IMR-90 (cell line): ENCODE results near the gene NHLRC1. TPM values are rescaled to one million over a fixed set of nuclear protein-coding genes. Genes with fewer than 3 reads are reported as not detected.

ENCODE experiments used
- ATAC-seq: fragments of 200-7000 bp; cut with Tn5 transposase; 2 replicates; pipeline ENCODE4 v1.9.1; 2020; ENCODE audit warnings: low read depth, mild to moderate bottlenecking, moderate library complexity
- BruUV-seq: library from RNA; stranded (reverse); fragments of 400-500 nt; replicated peaks from 2 replicates; lab custom pipeline; 2021; lab: Mats Ljungman, UMichigan
- CTCF ChIA-PET: fragments of 300-600 bp; formaldehyde crosslinking; extraction: SDS; loops from one replicate; lab custom pipeline; 2021; ENCODE audit warnings: antibody characterized with exemption; lab: Yijun Ruan, JAX
- POLR2A ChIA-PET: fragments of 300-600 bp; sonication (Branson Sonifier 250); formaldehyde crosslinking; loops from one replicate; lab custom pipeline; 2022; ENCODE audit warnings: antibody characterized with exemption; ENCODE audit not compliant: unreplicated experiment; lab: Charles Lee
- DNase-seq: peaks from one replicate; pipeline ENCODE4 v3.0.0; 2013
- H2AFZ ChIP-seq: replicated peaks from 2 replicates; pipeline ENCODE3; 2013; ENCODE audit warnings: low read length, mild to moderate bottlenecking; ENCODE audit not compliant: poor library complexity
- H2AK5ac ChIP-seq: 2 replicates; pipeline ENCODE4 v1.6.1; 2013; ENCODE audit warnings: low read depth, low read length, inconsistent platforms
- H2AK9ac ChIP-seq: replicated peaks from 2 replicates; pipeline ENCODE3; 2013; ENCODE audit warnings: mild to moderate bottlenecking, low read depth, low read length, moderate library complexity; ENCODE audit not compliant: poor library complexity
- H2BK120ac ChIP-seq: 2 replicates; pipeline ENCODE4 v1.6.1; 2013; ENCODE audit warnings: low read depth, low read length, inconsistent platforms
- H2BK15ac ChIP-seq: 3 replicates; pipeline ENCODE4 v1.6.1; 2013; ENCODE audit warnings: low read depth, low read length, inconsistent platforms
- H2BK20ac ChIP-seq: 2 replicates; pipeline ENCODE4 v1.6.1; 2013; ENCODE audit warnings: low read depth, mild to moderate bottlenecking, inconsistent platforms, low read length, moderate library complexity
- H2BK5ac ChIP-seq: 2 replicates; pipeline ENCODE4 v1.6.1; 2013; ENCODE audit warnings: mild to moderate bottlenecking, low read depth, low read length, inconsistent platforms; ENCODE audit not compliant: poor library complexity, severe bottlenecking
- H3K14ac ChIP-seq: replicated peaks from 2 replicates; pipeline ENCODE4 v1.6.1; 2013; ENCODE audit warnings: low read depth, low read length, inconsistent platforms
- H3K18ac ChIP-seq: 2 replicates; pipeline ENCODE4 v1.6.1; 2013; ENCODE audit warnings: low read depth, low read length, control low read depth
- H3K23ac ChIP-seq: 2 replicates; pipeline ENCODE4 v1.6.1; 2013; ENCODE audit warnings: low read depth, low read length, inconsistent platforms
- H3K27ac ChIP-seq: 2 replicates; pipeline ENCODE4 v1.5.1; 2013; ENCODE audit warnings: mild to moderate bottlenecking, control low read depth, low read length; ENCODE audit not compliant: insufficient read depth
- H3K27me3 ChIP-seq: 2 replicates; pipeline ENCODE4 v1.6.1; 2013; ENCODE audit warnings: low read length; ENCODE audit not compliant: control insufficient read depth, insufficient read depth
- H3K36me3 ChIP-seq: 2 replicates; pipeline ENCODE4 v1.6.1; 2013; ENCODE audit warnings: low read length, mixed read lengths; ENCODE audit not compliant: control insufficient read depth, insufficient read depth
- H3K4ac ChIP-seq: 2 replicates; pipeline ENCODE4 v1.6.1; 2013; ENCODE audit warnings: low read depth, low read length, inconsistent platforms
- H3K4me1 ChIP-seq: 2 replicates; pipeline ENCODE4 v1.6.1; 2013; ENCODE audit warnings: low read length, mixed read lengths; ENCODE audit not compliant: control insufficient read depth, insufficient read depth
- H3K4me2 ChIP-seq: 2 replicates; pipeline ENCODE4 v1.6.1; 2013; ENCODE audit warnings: low read depth, mild to moderate bottlenecking, control low read depth, low read length, moderate library complexity
- H3K4me3 ChIP-seq: 2 replicates; pipeline ENCODE4 v1.5.1; 2013; ENCODE audit warnings: low read depth, mild to moderate bottlenecking, control low read depth, low read length, moderate library complexity; ENCODE audit not compliant: insufficient read depth
- H3K56ac ChIP-seq: 2 replicates; pipeline ENCODE4 v1.6.1; 2013; ENCODE audit warnings: low read length, inconsistent platforms; ENCODE audit not compliant: insufficient read depth; ENCODE audit errors: extremely low read depth
- H3K79me1 ChIP-seq, 2 experiments: 2 replicates each; pipeline ENCODE4 v1.6.1; 2013; ENCODE audit warnings: low read length in 2 of 2, inconsistent platforms in 1 of 2, low read depth in 1 of 2
- H3K9ac ChIP-seq: 2 replicates; pipeline ENCODE4 v1.6.1; 2013; ENCODE audit warnings: low read depth, low read length, control low read depth
- H3K9me1 ChIP-seq: 2 replicates; pipeline ENCODE4 v1.6.1; 2013; ENCODE audit warnings: low read length, inconsistent platforms; ENCODE audit not compliant: insufficient read depth
- H3K9me3 ChIP-seq: 2 replicates; pipeline ENCODE4 v1.6.1; 2013; ENCODE audit warnings: low read length; ENCODE audit not compliant: control insufficient read depth, insufficient read depth
- H4K20me1 ChIP-seq: 2 replicates; pipeline ENCODE4 v1.6.1; 2013; ENCODE audit warnings: low read length, inconsistent platforms; ENCODE audit not compliant: insufficient read depth
- H4K5ac ChIP-seq: 2 replicates; pipeline ENCODE4 v1.6.1; 2013; ENCODE audit warnings: mild to moderate bottlenecking, low read depth, low read length, control low read depth
- H4K8ac ChIP-seq, 2 experiments: 2 replicates each; pipeline ENCODE4 v1.6.1; 2013; ENCODE audit warnings: low read depth in 2 of 2, low read length in 2 of 2, control low read depth in 1 of 2, inconsistent platforms in 1 of 2
- H4K91ac ChIP-seq: 2 replicates; pipeline ENCODE4 v1.6.1; 2013; ENCODE audit warnings: low read depth, low read length, inconsistent platforms; ENCODE audit not compliant: insufficient read depth
- BHLHE40 ChIP-seq: fragments of 150-350 bp; IDR thresholded peaks from 2 replicates; pipeline ENCODE4 v1.6.1; 2016; ENCODE audit warnings: mild to moderate bottlenecking, low read depth, low read length
- CEBPB ChIP-seq: IDR thresholded peaks from 2 replicates; pipeline ENCODE4 v1.6.1; 2012; ENCODE audit warnings: low read depth, low read length, improper control_type of control experiment
- MAFK ChIP-seq: IDR thresholded peaks from 2 replicates; pipeline ENCODE4 v1.6.1; 2012; ENCODE audit warnings: low read depth, low read length, improper control_type of control experiment
- MAZ ChIP-seq: IDR thresholded peaks from 2 replicates; pipeline ENCODE4 v1.6.1; 2012; ENCODE audit warnings: low read depth, mild to moderate bottlenecking, low read length, improper control_type of control experiment, moderate library complexity, borderline replicate concordance
- NFE2L2 ChIP-seq: fragments of 150-350 bp; IDR thresholded peaks from 2 replicates; pipeline ENCODE4 v1.6.1; 2016; ENCODE audit warnings: low read depth, mild to moderate bottlenecking, low read length
- POLR2A ChIP-seq: IDR thresholded peaks from 2 replicates; pipeline ENCODE4 v1.6.1; 2012; ENCODE audit warnings: mild to moderate bottlenecking, low read depth, low read length
- RAD21 ChIP-seq: IDR thresholded peaks from 2 replicates; pipeline ENCODE4 v1.6.1; 2012; ENCODE audit warnings: low read length, improper control_type of control experiment
- RCOR1 ChIP-seq: IDR thresholded peaks from 2 replicates; pipeline ENCODE4 v1.6.1; 2012; ENCODE audit warnings: mild to moderate bottlenecking, low read length, improper control_type of control experiment; ENCODE audit not compliant: insufficient replicate concordance
- RFX5 ChIP-seq: IDR thresholded peaks from 2 replicates; pipeline ENCODE4 v1.8.0; 2012; ENCODE audit warnings: low read depth, mild to moderate bottlenecking, low read length, moderate library complexity
- SMC3 ChIP-seq: fragments of 150-350 bp; IDR thresholded peaks from 2 replicates; pipeline ENCODE4 v1.6.1; 2016; ENCODE audit warnings: low read depth, mild to moderate bottlenecking, antibody characterized with exemption, low read length, moderate library complexity
- dilution Hi-C: fragments of 300-500 bp; cut with HindIII; formaldehyde crosslinking; loops from one replicate; pipeline ENCODE4 v1.14.3; 2018; ENCODE audit warnings: low sequenced_read_pairs; ENCODE audit not compliant: unreplicated experiment
- in situ Hi-C: fragments of 300-500 bp; cut with MboI; formaldehyde crosslinking; loops from 3 replicates; pipeline ENCODE4 v1.14.3; 2019; ENCODE audit warnings: low sequenced_read_pairs, inconsistent platforms, mixed read lengths
- intact Hi-C: fragments of 100-400 bp; cut with micrococcal nuclease; formaldehyde crosslinking; loops from 2 replicates; pipeline ENCODE4 v1.10.0; 2022
- polyA plus RNA-seq, 3 experiments: library from polyadenylated mRNA; depleted of rRNA; stranded (reverse); fragments of >200 nt; gene quantifications; 2 replicates each; pipeline ENCODE4 v1.2.3, GENCODE V29; 2012; ENCODE audit warnings: low replicate concordance in 1 of 3
- total RNA-seq: library from RNA; depleted of rRNA; stranded (reverse); fragments of >200 nt; gene quantifications from 2 replicates; pipeline ENCODE4 v1.2.3, GENCODE V29; 2012
- TF ChIP-seq, protein P1 (sequence below): fragments of 150-350 bp; IDR thresholded peaks from 2 replicates; pipeline ENCODE4 v1.6.1; 2017; ENCODE audit warnings: mild to moderate bottlenecking, antibody characterized with exemption, low read length, low read depth
- TF ChIP-seq, protein P2 (sequence below): conservative IDR thresholded peaks from 2 replicates; pipeline ENCODE4 v1.5.1; 2012; ENCODE audit warnings: mild to moderate bottlenecking, low read depth, low read length, improper control_type of control experiment
- TF ChIP-seq, protein P3 (sequence below): fragments of 150-350 bp; IDR thresholded peaks from 2 replicates; pipeline ENCODE4 v1.6.1; 2016; ENCODE audit warnings: low read depth, mild to moderate bottlenecking, low read length, moderate library complexity, borderline replicate concordance

NHLRC1 gene
- total and polyA plus RNA-seq, 2 of the 4 experiments (the other 2 are of a cell fraction), result 1.1 TPM

DNA sequence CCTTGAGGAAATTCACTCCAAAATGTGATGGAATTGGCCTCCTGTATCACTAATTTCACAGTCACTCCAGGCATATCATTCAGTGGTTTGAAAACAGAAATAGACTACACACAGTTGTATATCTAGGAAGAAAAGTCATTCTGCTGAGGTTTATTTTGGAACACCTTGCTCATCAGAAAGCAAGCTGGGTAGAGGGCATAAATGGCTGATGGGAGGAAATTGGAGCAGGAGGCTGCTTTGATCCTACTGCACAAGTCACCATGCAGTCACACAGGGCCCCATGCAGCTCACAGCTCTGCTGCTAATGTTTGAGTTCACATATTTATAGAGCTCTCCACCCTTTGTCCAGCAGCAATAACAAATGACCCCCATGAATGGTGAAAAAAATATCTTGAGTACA, 12.3 kb downstream of the NHLRC1 start:
- ChIA-PET CTCF (no interaction called here), POLR2A (no interaction called here)
- peak; percentile 36 for DNase-seq

More for the DNA sequence above, 12.3 kb downstream of the NHLRC1 start:
- Histone ChIP-seq H3K79me1 (no peaks in the 10 kb centered on the region), H3K27me3 (no peaks in the 10 kb centered on the region), H3K4me2 (no peak overlapping the region), H4K5ac (no peak overlapping the region), H3K14ac (no peak overlapping the region), H2AFZ (no peak overlapping the region), H3K9ac (no peak overlapping the region), H3K27ac (no peak overlapping the region), H4K8ac (no peak overlapping the region), H2BK20ac (no peak overlapping the region), H2BK15ac (no peak overlapping the region), H2BK120ac (no peak overlapping the region), H3K18ac (no peak overlapping the region), H3K4me1 (no peaks in the 10 kb centered on the region), H2AK9ac (no peak overlapping the region), H2AK5ac (no peak overlapping the region), H3K4ac (no peak overlapping the region), H3K4me3 (no peak overlapping the region), H4K20me1 (no peaks in the 10 kb centered on the region), H3K9me3 (peaks cover 2% of the 10 kb centered on the region; the same call in 1 of the 2 replicates), H3K23ac (no peak overlapping the region), H4K91ac (no peak overlapping the region), H3K56ac (no peak overlapping the region), H2BK5ac (no peak overlapping the region), H3K9me1 (no peaks in the 10 kb centered on the region), H3K36me3 (no peaks in the 10 kb centered on the region)
- TF ChIP-seq RAD21 (no peak), RFX5 (no peak), SMC3 (no peak), BHLHE40 (no peak), CEBPB (no peak), POLR2A (no peak), RCOR1 (no peak), NFE2L2 (no peak), MAFK (no peak), MAZ (no peak)
- TF ChIP-seq, protein P1, sequence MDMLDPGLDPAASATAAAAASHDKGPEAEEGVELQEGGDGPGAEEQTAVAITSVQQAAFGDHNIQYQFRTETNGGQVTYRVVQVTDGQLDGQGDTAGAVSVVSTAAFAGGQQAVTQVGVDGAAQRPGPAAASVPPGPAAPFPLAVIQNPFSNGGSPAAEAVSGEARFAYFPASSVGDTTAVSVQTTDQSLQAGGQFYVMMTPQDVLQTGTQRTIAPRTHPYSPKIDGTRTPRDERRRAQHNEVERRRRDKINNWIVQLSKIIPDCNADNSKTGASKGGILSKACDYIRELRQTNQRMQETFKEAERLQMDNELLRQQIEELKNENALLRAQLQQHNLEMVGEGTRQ, result no peak
- TF ChIP-seq, protein P2, sequence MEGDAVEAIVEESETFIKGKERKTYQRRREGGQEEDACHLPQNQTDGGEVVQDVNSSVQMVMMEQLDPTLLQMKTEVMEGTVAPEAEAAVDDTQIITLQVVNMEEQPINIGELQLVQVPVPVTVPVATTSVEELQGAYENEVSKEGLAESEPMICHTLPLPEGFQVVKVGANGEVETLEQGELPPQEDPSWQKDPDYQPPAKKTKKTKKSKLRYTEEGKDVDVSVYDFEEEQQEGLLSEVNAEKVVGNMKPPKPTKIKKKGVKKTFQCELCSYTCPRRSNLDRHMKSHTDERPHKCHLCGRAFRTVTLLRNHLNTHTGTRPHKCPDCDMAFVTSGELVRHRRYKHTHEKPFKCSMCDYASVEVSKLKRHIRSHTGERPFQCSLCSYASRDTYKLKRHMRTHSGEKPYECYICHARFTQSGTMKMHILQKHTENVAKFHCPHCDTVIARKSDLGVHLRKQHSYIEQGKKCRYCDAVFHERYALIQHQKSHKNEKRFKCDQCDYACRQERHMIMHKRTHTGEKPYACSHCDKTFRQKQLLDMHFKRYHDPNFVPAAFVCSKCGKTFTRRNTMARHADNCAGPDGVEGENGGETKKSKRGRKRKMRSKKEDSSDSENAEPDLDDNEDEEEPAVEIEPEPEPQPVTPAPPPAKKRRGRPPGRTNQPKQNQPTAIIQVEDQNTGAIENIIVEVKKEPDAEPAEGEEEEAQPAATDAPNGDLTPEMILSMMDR, result no peak
- TF ChIP-seq, protein P3, sequence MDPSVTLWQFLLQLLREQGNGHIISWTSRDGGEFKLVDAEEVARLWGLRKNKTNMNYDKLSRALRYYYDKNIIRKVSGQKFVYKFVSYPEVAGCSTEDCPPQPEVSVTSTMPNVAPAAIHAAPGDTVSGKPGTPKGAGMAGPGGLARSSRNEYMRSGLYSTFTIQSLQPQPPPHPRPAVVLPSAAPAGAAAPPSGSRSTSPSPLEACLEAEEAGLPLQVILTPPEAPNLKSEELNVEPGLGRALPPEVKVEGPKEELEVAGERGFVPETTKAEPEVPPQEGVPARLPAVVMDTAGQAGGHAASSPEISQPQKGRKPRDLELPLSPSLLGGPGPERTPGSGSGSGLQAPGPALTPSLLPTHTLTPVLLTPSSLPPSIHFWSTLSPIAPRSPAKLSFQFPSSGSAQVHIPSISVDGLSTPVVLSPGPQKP, result no peak
- in situ Hi-C loops (no loop called here), intact Hi-C loops (no loop called here), dilution Hi-C loops (no loop called here)
- peak; percentile 17; the same call in 1 of the 2 replicates for ATAC-seq
- BruUV-seq, result no TSS peak
